ENCODE measurements around the gene DDX49. TPM values are rescaled to one million over a fixed set of nuclear protein-coding genes. Genes with fewer than 3 reads are reported as not detected.

DDX49 gene
- total and polyA plus RNA-seq, 2 of the 4 experiments (the other 2 are of a cell fraction) = 50.9 to 52.1 TPM

DNA sequence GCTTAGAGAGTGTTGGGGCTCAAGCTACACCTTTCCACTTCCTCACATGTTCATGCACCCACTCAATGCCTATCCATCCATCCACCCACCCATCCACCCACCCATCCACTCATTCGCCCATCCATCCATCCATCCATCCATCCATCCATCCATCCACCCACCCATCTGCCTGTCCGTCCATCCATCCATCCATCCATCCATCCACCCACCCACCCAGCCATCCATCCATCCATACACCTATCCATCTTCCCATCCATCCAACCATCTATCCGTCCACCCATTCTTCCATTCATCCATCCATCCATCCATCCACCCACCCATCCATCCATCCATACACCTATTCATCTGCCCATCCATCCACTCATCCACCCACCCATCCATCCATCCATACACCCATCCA, 34.6 kb downstream of the DDX49 start:
- H3K56ac ChIP-seq (ENCODE audit: extremely low read depth, insufficient read depth, low read length) = no peak overlapping the region
- 0 out of 2 replicates have a peak, but pooled peaks cover 2% of the 10 kb centered on the region for H3K27me3 ChIP-seq (ENCODE audit: control insufficient read depth, insufficient read depth, low read length)
- H2BK15ac ChIP-seq (ENCODE audit: low read depth, low read length) = no peak overlapping the region
- no peaks in the 10 kb centered on the region for H3K79me1 ChIP-seq (ENCODE audit: low read depth in 1 of 2, low read length in 2 of 2)
- BruUV-seq (replicated peaks) = no TSS peak
- no peak overlapping the region for H2AK9ac ChIP-seq (replicated peaks; ENCODE audit: low read depth, low read length, poor library complexity)
- no peak overlapping the region for H4K91ac ChIP-seq (ENCODE audit: insufficient read depth, low read depth, low read length)
- peak overlapping the region; percentile 50 for H2BK5ac ChIP-seq (ENCODE audit: low read depth, low read length, poor library complexity, severe bottlenecking)
- ATAC-seq (ENCODE audit: low read depth) = no peak
- no peak overlapping the region for H2AK5ac ChIP-seq (ENCODE audit: low read depth, low read length)
- 85 to 100% methylated on average over 1 to 3 of the region's 3 CpGs for WGBS, 2 experiments (ENCODE audit: extremely low coverage in 2 of 2, insufficient read length in 1 of 2)
- dilution Hi-C loops (cut with HindIII; ENCODE audit: low sequenced_read_pairs, unreplicated experiment) = no loop called here
- H4K5ac ChIP-seq (ENCODE audit: low read depth, low read length) = no peak overlapping the region
- H2BK120ac ChIP-seq (ENCODE audit: low read depth, low read length) = no peak overlapping the region
- H3K9me3 ChIP-seq (ENCODE audit: control insufficient read depth, insufficient read depth, low read length) = no peaks in the 10 kb centered on the region
- H3K9ac ChIP-seq (ENCODE audit: low read depth, low read length) = no peak overlapping the region
- H4K8ac ChIP-seq (ENCODE audit: low read depth in 2 of 2, low read length in 2 of 2) = no peak overlapping the region
- no peak overlapping the region for H3K14ac ChIP-seq (replicated peaks; ENCODE audit: low read depth, low read length)
- no peak overlapping the region for H3K23ac ChIP-seq (ENCODE audit: low read depth, low read length)
- in situ Hi-C loops (cut with MboI; ENCODE audit: low sequenced_read_pairs) = no loop called here
- no peak overlapping the region for H3K4me2 ChIP-seq (ENCODE audit: low read depth, low read length)
- H3K4ac ChIP-seq (ENCODE audit: low read depth, low read length) = no peak overlapping the region
- DNase-seq = no peak
- CTCF ChIA-PET = no interaction called here
- H3K4me3 ChIP-seq (ENCODE audit: insufficient read depth, low read depth, low read length) = no peak overlapping the region
- intact Hi-C loops (cut with micrococcal nuclease) = no loop called here
- no peak for TF ChIP-seq RAD21 (IDR thresholded peaks at IDR 0.05; ENCODE audit: low read length)
- TF ChIP-seq POLR2A (IDR thresholded peaks at IDR 0.05; ENCODE audit: low read depth, low read length) = no peak
- no peak for TF ChIP-seq CHD1 (IDR thresholded peaks at IDR 0.05; ENCODE audit: low read depth, low read length)
- TF ChIP-seq MAFK (IDR thresholded peaks at IDR 0.05; ENCODE audit: low read depth, low read length) = no peak
- TF ChIP-seq NFE2L2 (IDR thresholded peaks at IDR 0.05; ENCODE audit: low read depth, low read length) = no peak
- no peaks in the 10 kb centered on the region for H3K4me1 ChIP-seq (ENCODE audit: control insufficient read depth, insufficient read depth, low read length)
- H3K27ac ChIP-seq (ENCODE audit: insufficient read depth, low read length) = no peak overlapping the region
- no peak overlapping the region for H3K18ac ChIP-seq (ENCODE audit: low read depth, low read length)
- no peaks in the 10 kb centered on the region; the same call in 1 of the 2 replicates for H4K20me1 ChIP-seq (ENCODE audit: insufficient read depth, low read length)
- H2AFZ ChIP-seq (replicated peaks; ENCODE audit: low read length, poor library complexity) = no peak overlapping the region
- no peak overlapping the region for H2BK20ac ChIP-seq (ENCODE audit: low read depth, low read length)
- POLR2A ChIA-PET (ENCODE audit: unreplicated experiment) = interaction anchor here (0.5 kb wide), 1 partner anchor 12 kb away, joined by 7 read pairs; no protein-coding TSS in a partner anchor
- peaks cover 3% of the 10 kb centered on the region; the same call in 1 of the 2 replicates for H3K9me1 ChIP-seq (ENCODE audit: insufficient read depth, low read length)
- no peaks in the 10 kb centered on the region for H3K36me3 ChIP-seq (ENCODE audit: control insufficient read depth, insufficient read depth, low read length)
